Measurements from ENCODE around the gene ADK. TPM values are rescaled to one million over a fixed set of nuclear protein-coding genes. Genes with fewer than 3 reads are reported as not detected.

ADK gene
- total and polyA plus RNA-seq, 2 experiments from 2014 or later, result 39.9 to 53.0 TPM

GRCh38 chr10:74290708-74291107 is 139.7 kb downstream of the ADK start (continued):
- TF ChIP-seq EZH2 (IDR thresholded peaks at IDR 0.05; ENCODE audit: low read depth, unreplicated experiment), result no peak
- TF ChIP-seq CTCF (conservative IDR thresholded peaks at IDR 0.05; ENCODE audit: low read depth in 2 of 2), result no peak
- TF ChIP-seq REST (IDR thresholded peaks at IDR 0.05; ENCODE audit: unreplicated experiment), result no peak
- TF ChIP-seq ETS1 (IDR thresholded peaks at IDR 0.05), result no peak
- no peak for TF ChIP-seq ZNF331 (CRISPR knock-in tag; IDR thresholded peaks at IDR 0.05; ENCODE audit: low read depth)
- no peak for TF ChIP-seq NANOG (IDR thresholded peaks at IDR 0.05; ENCODE audit: borderline replicate concordance)
- no peak for TF ChIP-seq EZH2phosphoT487 (IDR thresholded peaks at IDR 0.05; ENCODE audit: unreplicated experiment)
- no peak for TF ChIP-seq CREB1 (CRISPR knock-in tag; IDR thresholded peaks at IDR 0.05; ENCODE audit: low read depth)
- no peak for TF ChIP-seq STAT1 (IDR thresholded peaks at IDR 0.05; ENCODE audit: unreplicated experiment)
- no peak for TF ChIP-seq JUNB (IDR thresholded peaks at IDR 0.05; ENCODE audit: unreplicated experiment)
- no peak for TF ChIP-seq POLR2AphosphoS5 (IDR thresholded peaks at IDR 0.05; ENCODE audit: low read depth)
- TF ChIP-seq ZNF114 (CRISPR knock-in tag; IDR thresholded peaks at IDR 0.05), result no peak

- no peak overlapping the region; the same call in 1 of the 2 replicates for H3K27ac ChIP-seq (ENCODE audit: low read depth)
- DNase-seq (ENCODE audit: low spot score), result no peak
- no peaks in the 10 kb centered on the region for H3K27me3 ChIP-seq (ENCODE audit: insufficient read depth)
- Mint-ChIP-seq H3K4me1 (no peaks in the 10 kb centered on the region), H3K36me3 (ENCODE audit: low read depth) (no peaks in the 10 kb centered on the region), H3K4me3 (no peak overlapping the region), H3K27ac (no peak overlapping the region), H3K9me3 (no peaks in the 10 kb centered on the region), H3K27me3 (ENCODE audit: insufficient read depth, low read depth, poor library complexity) (no peaks in the 10 kb centered on the region)
- H3K79me2 ChIP-seq (replicated peaks; ENCODE audit: insufficient read depth), result no peaks in the 10 kb centered on the region
- no peak overlapping the region for H2AFZ ChIP-seq
- no peak for ATAC-seq
- no peaks in the 10 kb centered on the region for H3K36me3 ChIP-seq (ENCODE audit: insufficient read depth)
- no peak for TF ChIP-seq REST (IDR thresholded peaks at IDR 0.05; ENCODE audit: unreplicated experiment)
- TF ChIP-seq NANOG (IDR thresholded peaks at IDR 0.05; ENCODE audit: borderline replicate concordance), result no peak
- TF ChIP-seq ZNF331 (CRISPR knock-in tag; IDR thresholded peaks at IDR 0.05; ENCODE audit: low read depth), result no peak
- no peaks in the 10 kb centered on the region for H4K20me1 ChIP-seq (replicated peaks; ENCODE audit: insufficient read depth)
- H3K4me2 ChIP-seq, result no peak overlapping the region
- no peaks in the 10 kb centered on the region for H3F3A ChIP-seq (replicated peaks; ENCODE audit: low read depth)
- H3K4me3 ChIP-seq, result no peak overlapping the region
- H3K4me1 ChIP-seq (ENCODE audit: insufficient read depth), result no peaks in the 10 kb centered on the region
- no peaks in the 10 kb centered on the region for H3K9me2 ChIP-seq (ENCODE audit: insufficient read depth)
Measured at GRCh38 chr10:74292871-74293427, 141.9 kb downstream of the ADK start.
